Mucosa of gallbladder (tissue), 1 donor: Measurements from ENCODE around the gene LILRA2. TPM values are rescaled to one million over a fixed set of nuclear protein-coding genes. Genes with fewer than 3 reads are reported as not detected.
"Not testable (repeated sequence)": the region's sequence is repeated elsewhere in the genome, so short reads cannot be mapped to it uniquely, and the experiment has no call there.

Experiments used
- DNase-seq: peaks from one replicate; pipeline ENCODE4 v3.0.0-alpha.2; 2020; ENCODE audit warnings: low spot score
- total RNA-seq: library from RNA; stranded (reverse); gene quantifications from one replicate; pipeline ENCODE4 v1.2.1, GENCODE V29; 2021
- donor health status: DM: no; HTN: no; CAD: no.

Gene LILRA2
- total RNA-seq, 1 donor from 2014 or later, result 5.8 TPM

GRCh38 chr19:54609356-54609791 is 35.8 kb downstream of the LILRA2 start:
- DNase-seq, result no peak

GRCh38 chr19:54612428-54612827 is 38.8 kb downstream of the LILRA2 start:
- no peak for DNase-seq

DNA sequence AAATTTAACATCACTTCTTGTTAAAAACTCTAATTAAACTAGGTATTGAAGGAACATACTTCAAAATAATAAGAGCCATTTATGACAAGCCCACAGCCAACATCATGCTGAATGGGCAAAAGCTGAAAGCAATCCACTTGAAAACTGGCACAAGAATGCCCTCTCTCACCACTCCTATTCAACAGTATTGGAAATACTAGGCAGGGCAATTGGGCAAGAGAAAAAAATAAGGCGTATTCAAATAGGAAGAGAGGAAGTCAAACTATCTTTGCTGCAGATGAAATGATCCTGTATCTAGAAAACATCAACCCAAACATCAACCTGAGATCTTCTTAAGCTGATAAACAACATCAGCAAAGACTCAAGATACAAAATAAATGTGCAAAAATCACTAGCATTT is 41.1 kb downstream of the LILRA2 start:
- DNase-seq, result no peak

DNA sequence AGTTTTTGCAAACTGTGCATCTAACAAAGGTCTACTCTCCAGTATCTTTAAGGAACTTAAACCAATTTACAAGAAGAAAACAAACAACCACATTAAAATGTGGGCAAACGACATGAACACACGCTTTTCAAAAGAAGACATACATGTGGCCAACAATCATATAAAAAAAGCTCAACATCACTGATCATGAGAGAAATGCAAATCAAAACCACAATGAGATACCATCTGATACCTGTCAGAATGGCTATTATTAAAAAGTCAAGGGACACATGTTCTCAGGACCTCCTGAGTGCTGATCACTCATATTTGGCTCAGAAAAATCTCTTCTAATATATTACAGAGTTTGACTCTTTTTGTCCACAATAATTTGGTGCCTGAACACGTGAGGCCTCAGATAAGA is 42.5 kb downstream of the LILRA2 start:
- DNase-seq, result no peak

DNA sequence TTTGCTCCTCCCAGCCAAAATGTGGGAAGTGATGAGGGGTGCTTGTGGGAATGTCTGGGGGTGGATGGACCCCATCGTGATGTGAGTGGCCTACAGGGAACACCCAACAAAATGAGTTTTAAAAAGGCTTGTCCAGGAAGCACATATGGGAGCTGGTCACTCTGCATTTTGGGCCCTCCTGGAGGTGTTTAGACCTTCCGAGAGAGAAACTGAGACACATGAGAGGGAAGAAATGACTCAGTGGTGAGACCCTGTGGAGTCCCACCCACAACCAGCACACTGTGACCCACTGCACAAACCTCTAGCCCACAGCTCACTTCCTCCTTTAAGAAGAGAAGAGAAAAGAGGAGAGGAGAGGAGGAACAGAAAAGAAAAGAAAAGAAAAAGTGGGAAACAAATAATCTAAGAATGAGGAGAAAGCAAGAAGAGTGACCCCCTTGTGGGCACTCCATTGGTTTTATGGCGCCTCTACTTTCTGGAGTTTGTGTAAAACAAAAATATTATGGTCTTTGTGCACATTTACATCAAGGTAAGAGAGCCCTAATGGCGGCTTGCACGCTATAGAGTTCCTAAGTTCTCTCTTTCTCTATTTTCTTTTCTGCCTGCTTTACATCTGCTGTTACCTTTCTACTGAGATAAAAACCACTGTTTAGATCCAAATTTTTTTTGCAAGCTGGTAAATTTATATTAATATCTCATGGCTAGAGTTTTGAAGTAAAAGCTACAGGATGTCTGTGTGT is 43.4 kb downstream of the LILRA2 start:
- DNase-seq, result no peak

- no peak for DNase-seq
These were observed 46.9 kb downstream of the LILRA2 start for GRCh38 chr19:54620464-54620863.

DNA sequence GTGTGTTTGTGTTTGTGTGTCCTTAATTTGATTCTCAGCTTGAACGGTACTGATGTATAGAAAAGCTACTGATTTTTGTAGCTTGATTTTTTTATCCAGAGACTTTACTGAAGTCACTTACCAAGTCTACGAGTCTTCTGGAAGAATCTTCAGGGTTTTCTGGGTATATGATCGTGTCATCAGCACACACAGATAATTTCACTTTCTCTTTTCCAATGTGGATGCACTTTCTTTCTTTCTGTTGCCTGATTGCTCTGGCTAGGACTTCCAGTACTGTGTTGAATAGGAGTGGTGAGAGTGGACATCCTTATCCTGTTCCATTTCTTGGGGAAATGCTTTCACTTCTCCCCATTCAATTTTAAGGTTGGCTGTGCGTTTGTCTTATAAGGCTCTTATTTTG is 48.8 kb downstream of the LILRA2 start:
- DNase-seq, result no peak

- not testable (repeated sequence) for DNase-seq
These were observed 50.6 kb downstream of the LILRA2 start for GRCh38 chr19:54624234-54624633.

- not testable (repeated sequence) for DNase-seq
These were observed 51.5 kb downstream of the LILRA2 start for GRCh38 chr19:54624934-54625730.

- DNase-seq, result no peak
These were observed 53.2 kb downstream of the LILRA2 start for GRCh38 chr19:54626757-54627156.

DNA sequence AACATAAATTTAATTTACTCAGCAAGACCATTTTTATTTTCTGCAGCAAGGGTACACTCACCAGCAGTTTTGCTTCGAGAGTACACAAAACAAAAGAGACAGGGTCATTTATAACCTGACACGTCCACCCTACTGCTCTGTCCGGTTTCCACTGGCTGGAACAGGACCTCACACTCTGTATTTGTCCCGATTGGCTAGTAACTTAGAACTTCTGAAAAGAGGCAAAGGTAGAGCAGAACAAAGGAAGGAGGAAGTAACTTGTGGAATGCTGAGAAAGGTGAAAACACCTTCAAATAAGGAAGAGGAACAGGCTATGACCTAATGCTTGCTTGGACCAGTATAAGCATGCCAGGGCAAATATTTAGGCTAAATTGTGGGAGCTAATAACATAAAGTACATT is 54.3 kb downstream of the LILRA2 start:
- DNase-seq, result peak; percentile 26

DNA sequence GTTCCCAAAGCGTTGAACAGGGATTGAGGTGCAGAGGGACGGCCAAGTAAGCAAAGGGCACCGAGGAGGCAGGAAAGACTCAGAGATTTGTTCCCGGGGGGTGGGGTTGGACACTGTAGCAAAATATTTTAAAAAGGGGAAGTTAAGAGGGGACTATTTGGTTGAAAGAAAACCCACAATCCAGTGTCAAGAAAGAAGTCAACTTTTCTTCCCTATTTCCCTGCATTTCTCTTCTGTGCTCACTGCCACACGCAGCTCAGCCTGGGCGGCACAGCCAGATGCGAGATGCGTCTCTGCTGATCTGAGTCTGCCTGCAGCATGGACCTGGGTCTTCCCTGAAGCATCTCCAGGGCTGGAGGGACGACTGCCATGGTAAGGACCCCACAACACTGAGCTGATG is 56.7 kb downstream of the LILRA2 start, which contains the start of gene LILRB1:
TSS of gene LILRB1 (plus strand) at position 223 of the 400 bp plus-strand sequence. CDS start 590 bp downstream, outside the sequence.
- DNase-seq, result not testable (repeated sequence)

GRCh38 chr19:54630782-54631181 is 57.2 kb downstream of the LILRA2 start:
- no peak for DNase-seq

DNA sequence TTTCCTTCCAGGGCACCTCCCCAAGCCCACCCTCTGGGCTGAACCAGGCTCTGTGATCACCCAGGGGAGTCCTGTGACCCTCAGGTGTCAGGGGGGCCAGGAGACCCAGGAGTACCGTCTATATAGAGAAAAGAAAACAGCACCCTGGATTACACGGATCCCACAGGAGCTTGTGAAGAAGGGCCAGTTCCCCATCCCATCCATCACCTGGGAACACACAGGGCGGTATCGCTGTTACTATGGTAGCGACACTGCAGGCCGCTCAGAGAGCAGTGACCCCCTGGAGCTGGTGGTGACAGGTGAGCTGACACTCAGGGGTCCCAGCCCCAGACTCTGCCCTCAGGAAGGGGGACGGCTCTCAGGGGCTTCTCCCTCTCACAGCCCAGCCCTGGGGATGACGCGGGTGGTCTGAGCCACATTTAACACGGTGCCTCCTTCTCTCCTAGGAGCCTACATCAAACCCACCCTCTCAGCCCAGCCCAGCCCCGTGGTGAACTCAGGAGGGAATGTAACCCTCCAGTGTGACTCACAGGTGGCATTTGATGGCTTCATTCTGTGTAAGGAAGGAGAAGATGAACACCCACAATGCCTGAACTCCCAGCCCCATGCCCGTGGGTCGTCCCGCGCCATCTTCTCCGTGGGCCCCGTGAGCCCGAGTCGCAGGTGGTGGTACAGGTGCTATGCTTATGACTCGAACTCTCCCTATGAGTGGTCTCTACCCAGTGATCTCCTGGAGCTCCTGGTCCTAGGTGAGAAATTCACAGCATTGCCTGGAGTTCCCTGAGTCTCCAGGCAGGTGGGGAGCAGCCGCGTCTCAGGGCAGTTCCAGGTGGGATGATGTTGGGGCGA is 58.1 kb downstream of the LILRA2 start:
- not testable (repeated sequence) for DNase-seq

DNA sequence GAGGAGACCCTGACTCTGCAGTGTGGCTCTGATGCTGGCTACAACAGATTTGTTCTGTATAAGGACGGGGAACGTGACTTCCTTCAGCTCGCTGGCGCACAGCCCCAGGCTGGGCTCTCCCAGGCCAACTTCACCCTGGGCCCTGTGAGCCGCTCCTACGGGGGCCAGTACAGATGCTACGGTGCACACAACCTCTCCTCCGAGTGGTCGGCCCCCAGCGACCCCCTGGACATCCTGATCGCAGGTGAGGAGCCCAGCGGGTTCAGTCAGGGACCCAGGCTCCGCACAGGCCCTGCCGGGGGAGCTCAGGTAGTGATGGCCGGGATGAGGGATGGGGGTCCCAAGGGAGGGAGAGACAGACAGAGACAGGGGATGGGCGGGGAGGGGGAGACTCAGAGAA is 58.9 kb downstream of the LILRA2 start:
- DNase-seq, result not testable (repeated sequence)

GRCh38 chr19:54633401-54633800 is 59.8 kb downstream of the LILRA2 start:
- no peak for DNase-seq

- DNase-seq, result not testable (repeated sequence)
These were observed 62.5 kb downstream of the LILRA2 start for GRCh38 chr19:54636081-54636480.

DNA sequence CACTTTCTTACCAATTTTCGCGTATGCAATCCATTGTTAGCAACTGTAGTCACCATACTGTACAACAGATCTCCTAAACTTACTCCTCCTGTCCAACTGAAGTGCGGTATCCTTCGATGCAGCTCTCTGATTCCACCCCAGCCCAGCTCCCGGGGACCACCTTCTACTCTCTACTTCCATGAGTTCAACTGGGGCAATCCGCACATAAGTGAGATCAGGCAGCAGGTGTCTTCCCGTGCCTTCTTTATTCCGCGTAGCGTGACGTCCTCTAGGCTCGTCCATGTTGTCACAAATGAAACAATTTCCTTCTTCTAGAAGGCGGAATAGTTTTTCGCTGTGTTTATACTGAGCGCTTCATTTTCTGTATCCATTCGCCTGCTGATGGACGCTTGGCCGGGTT is 65.1 kb downstream of the LILRA2 start:
- no peak for DNase-seq
